K562 (cell line): Measurements from ENCODE around the gene MTF1. TPM values are rescaled to one million over a fixed set of nuclear protein-coding genes. Genes with fewer than 3 reads are reported as not detected.
"Not testable (repeated sequence)": the region's sequence is repeated elsewhere in the genome, so short reads cannot be mapped to it uniquely, and the experiment has no call there.

Source experiments
- ATAC-seq: fragments of 200-7000 bp; cut with Tn5 transposase; 3 replicates; pipeline ENCODE4 v1.9.1; 2020; ENCODE audit warnings: moderate library complexity
- BruUV-seq: library from RNA; stranded (reverse); fragments of 400-500 nt; replicated peaks from 2 replicates; lab custom pipeline; 2021; lab: Mats Ljungman, UMichigan
- CTCF ChIA-PET: fragments of 300-600 bp; formaldehyde crosslinking; extraction: SDS; loops from one replicate; lab custom pipeline; 2021; ENCODE audit warnings: low intra/inter-chr PET ratio; lab: Yijun Ruan, JAX
- POLR2A ChIA-PET: fragments of 300-600, 350-650 bp; sonication (Branson Sonifier 250); formaldehyde crosslinking; extraction: SDS; loops from one replicate; lab custom pipeline; 2021; ENCODE audit warnings: antibody characterized with exemption, inconsistent platforms; lab: Yijun Ruan, JAX
- DNase-seq, 4 experiments: peaks; one replicate each; pipeline versions ENCODE4 v3.0.0 to v3.0.0-alpha.2; 2011 to 2018; ENCODE audit warnings: low spot score in 3 of 4, mixed read lengths in 3 of 4; ENCODE audit errors: extremely low read depth in 1 of 4
- FAIRE-seq: peaks from 2 replicates; lab custom pipeline; 2011; peaks lifted over from hg19 to GRCh38; lab: Jason Lieb, UNC
- H2AFZ ChIP-seq: 2 replicates; pipeline ENCODE4 v1.6.0; 2011; ENCODE audit warnings: low read depth, low read length, control low read depth, inconsistent platforms
- H3K27ac ChIP-seq: fragments of 200-600 bp; 3 replicates; pipeline ENCODE4 v1.8.0; 2011; ENCODE audit warnings: low read depth, mild to moderate bottlenecking, control low read depth, inconsistent platforms, low read length, moderate library complexity, mixed read lengths; ENCODE audit errors: extremely low read depth
- H3K27me3 ChIP-seq, 2 experiments: fragments of 300-600 bp in 1 of 2; 2 replicates in 1 of 2; 3 replicates in 1 of 2; pipeline versions ENCODE4 v1.6.0 to v1.8.0; 2011; ENCODE audit warnings: inconsistent platforms in 2 of 2, low read length in 2 of 2, mild to moderate bottlenecking in 1 of 2, mixed read lengths in 1 of 2, moderate library complexity in 1 of 2; ENCODE audit not compliant: control insufficient read depth in 2 of 2, insufficient read depth in 2 of 2
- H3K36me3 ChIP-seq: fragments of 300-600 bp; 3 replicates; pipeline ENCODE4 v1.8.0; 2011; ENCODE audit warnings: mild to moderate bottlenecking, low read length, inconsistent platforms; ENCODE audit not compliant: control insufficient read depth, insufficient read depth
- H3K4me1 ChIP-seq, 2 experiments: fragments of 200-600 bp in 1 of 2; replicated peaks in 1 of 2; 2 replicates in 1 of 2; 3 replicates in 1 of 2; pipeline versions ENCODE4 v1.5.1 to v1.8.0; 2011; ENCODE audit warnings: inconsistent platforms in 2 of 2, low read length in 2 of 2, mild to moderate bottlenecking in 1 of 2, mixed read lengths in 1 of 2, moderate library complexity in 1 of 2; ENCODE audit not compliant: control insufficient read depth in 2 of 2, insufficient read depth in 2 of 2
- H3K4me2 ChIP-seq: 2 replicates; pipeline ENCODE4 v1.6.1; 2011; ENCODE audit warnings: low read length, control low read depth, inconsistent platforms, mixed read lengths; ENCODE audit not compliant: insufficient read depth
- H3K4me3 ChIP-seq: fragments of 200-600 bp; sonication (generic), shearing (Covaris generic); 2 replicates; pipeline ENCODE4 v1.5.1; 2016; ENCODE audit warnings: control low read depth, inconsistent platforms
- H3K79me2 ChIP-seq: fragments of 200-600 bp; 3 replicates; pipeline ENCODE4 v1.8.0; 2011; ENCODE audit warnings: low read length, inconsistent platforms; ENCODE audit not compliant: control insufficient read depth, insufficient read depth
- H3K9ac ChIP-seq, 2 experiments: 2 replicates each; pipeline versions ENCODE4 v1.6.0 to v1.6.1; 2011; ENCODE audit warnings: low read depth in 2 of 2, low read length in 2 of 2, control low read depth in 1 of 2, inconsistent platforms in 1 of 2, mild to moderate bottlenecking in 1 of 2, mixed read lengths in 1 of 2; ENCODE audit not compliant: insufficient read depth in 1 of 2
- H3K9me1 ChIP-seq: one replicate; pipeline ENCODE4 v1.6.0; 2011; ENCODE audit warnings: inconsistent platforms, mild to moderate bottlenecking, low read length, moderate library complexity; ENCODE audit not compliant: control insufficient read depth, insufficient read depth
- H3K9me3 ChIP-seq: replicated peaks from 2 replicates; pipeline ENCODE4 v1.5.1; 2011; ENCODE audit warnings: low read depth, low read length, inconsistent platforms; ENCODE audit not compliant: control insufficient read depth, insufficient read depth
- H4K20me1 ChIP-seq: replicated peaks from 2 replicates; pipeline ENCODE4 v1.6.1; 2011; ENCODE audit warnings: low read length, inconsistent platforms, mixed read lengths; ENCODE audit not compliant: control insufficient read depth, insufficient read depth
- ADNP ChIP-seq: fragments of 200-800 bp; sonication (Bioruptor generic); IDR thresholded peaks from 2 replicates; pipeline ENCODE4 v1.6.1; 2016; ENCODE audit warnings: missing genetic modification characterization, missing compliant biosample characterization
- ETV6 ChIP-seq, 3 experiments: fragments of 150-350 bp in 1 of 3; sonication (generic) in 1 of 3; formaldehyde crosslinking in 1 of 3; IDR thresholded peaks; 2 replicates each; pipeline versions ENCODE4 v1.6.1 to v1.8.0; 2014 to 2022; ENCODE audit warnings: borderline replicate concordance in 2 of 3, low read depth in 2 of 3, antibody characterized with exemption in 1 of 3, low read length in 1 of 3, mild to moderate bottlenecking in 1 of 3, missing genetic modification reagents in 1 of 3
- HDAC6 ChIP-seq: IDR thresholded peaks from 2 replicates; pipeline ENCODE4 v1.6.1; 2012; ENCODE audit warnings: low read depth, mild to moderate bottlenecking, control low read depth, inconsistent platforms, low read length, moderate library complexity
- HDGF ChIP-seq: fragments of 450-650 bp; IDR thresholded peaks from 2 replicates; pipeline ENCODE4 v1.6.1; 2016
- HNRNPLL ChIP-seq: fragments of 200-400 bp; formaldehyde crosslinking; IDR thresholded peaks from 2 replicates; pipeline ENCODE4 v1.6.1; 2017; ENCODE audit warnings: low read length, low read depth, mild to moderate bottlenecking; ENCODE audit not compliant: poor library complexity, severe bottlenecking
- MYC ChIP-seq, 2 experiments: fragments of 250-450 bp in 1 of 2; sonication (Bioruptor Pico) in 1 of 2; IDR thresholded peaks; 2 replicates each; pipeline versions ENCODE4 v1.5.1 to v1.6.1; 2012 to 2021; ENCODE audit warnings: low read depth in 2 of 2, borderline replicate concordance in 1 of 2, improper control_type of control experiment in 1 of 2, low read length in 1 of 2, mild to moderate bottlenecking in 1 of 2, moderate library complexity in 1 of 2
- NR4A1 ChIP-seq, 2 experiments: fragments of 250-450 bp in 1 of 2; fragments of 450-650 bp in 1 of 2; sonication (Bioruptor Pico) in 1 of 2; IDR thresholded peaks; 2 replicates each; pipeline versions ENCODE4 v1.4.0 to v1.6.1; 2016 to 2020; ENCODE audit warnings: mild to moderate bottlenecking in 2 of 2, missing compliant biosample characterization in 1 of 2, missing genetic modification characterization in 1 of 2, moderate library complexity in 1 of 2
- SIX5 ChIP-seq, 2 experiments: IDR thresholded peaks; 2 replicates each; pipeline ENCODE4 v1.6.1; 2011; ENCODE audit warnings: low read length in 2 of 2, borderline replicate concordance in 1 of 2, low read depth in 1 of 2, mild to moderate bottlenecking in 1 of 2, moderate library complexity in 1 of 2; ENCODE audit not compliant: insufficient read depth in 1 of 2
- SMAD1 ChIP-seq: fragments of 150-350 bp; IDR thresholded peaks from 2 replicates; pipeline ENCODE4 v1.6.1; 2014; ENCODE audit warnings: low read length, low read depth; ENCODE audit not compliant: partially characterized antibody
- ZNF445 ChIP-seq: fragments of 250-450 bp; sonication (Bioruptor Pico); IDR thresholded peaks from 2 replicates; pipeline ENCODE4 v1.4.0; 2020; ENCODE audit warnings: low read depth, mild to moderate bottlenecking, moderate library complexity
- ZNF644 ChIP-seq: fragments of 200-800 bp; sonication (Bioruptor generic); IDR thresholded peaks from 2 replicates; pipeline ENCODE4 v1.6.1; 2016; ENCODE audit warnings: low read depth, missing genetic modification characterization, missing compliant biosample characterization
- ZNF76 ChIP-seq: fragments of 250-450 bp; sonication (Bioruptor Pico); IDR thresholded peaks from 2 replicates; pipeline ENCODE4 v1.4.0; 2020; ENCODE audit warnings: mild to moderate bottlenecking, moderate library complexity, borderline replicate concordance
- WGBS: fragments of 100-300 bp; shearing (Covaris generic); methylation state at CpG from one replicate; pipeline ENCODE4 v1.1.6; 2016; ENCODE audit warnings: low coverage, mixed read lengths; ENCODE audit not compliant: insufficient coverage; ENCODE audit errors: missing lambda C conversion rate; 5-methylcytosine and 5-hydroxymethylcytosine counted together
- in situ Hi-C: fragments of 300-500 bp; cut with MboI; formaldehyde crosslinking; loops from 4 replicates; pipeline ENCODE4 v1.15.0; 2018; ENCODE audit warnings: inconsistent platforms, mixed read lengths
- intact Hi-C: fragments of 100-400 bp; cut with micrococcal nuclease; formaldehyde crosslinking; loops from 2 replicates; pipeline ENCODE4 v1.14.2; 2022
- polyA plus RNA-seq, 8 experiments: library from polyadenylated mRNA; depleted of rRNA in 4 of 8; stranded (reverse) in 5 of 8; unstranded in 3 of 8; fragments of >200 nt; fragmentation: Nextera tagmentation in 2 of 8; fragmentation: Illumina TruSeq in 1 of 8; extraction: Ambion mirVana in 2 of 8; extraction: Trizol in 1 of 8; gene quantifications; 2 replicates each; pipeline versions ENCODE4 v1.2.1 to v1.2.3, GENCODE V29; 2011 to 2014; ENCODE audit warnings: inconsistent platforms in 1 of 8, missing spikeins in 1 of 8
- total RNA-seq, 7 experiments: library from RNA; depleted of rRNA in 6 of 7; stranded (reverse); fragments of >200 nt in 6 of 7; fragmentation: Illumina TruSeq in 2 of 7; extraction: Trizol in 2 of 7; gene quantifications; 2 replicates each; pipeline versions ENCODE4 v1.2.1 to v1.2.3, GENCODE V29; 2011 to 2021; ENCODE audit warnings: low replicate concordance in 1 of 7
- TF ChIP-seq, protein P1 (sequence below): sonication (generic); formaldehyde crosslinking; IDR thresholded peaks from 2 replicates; pipeline ENCODE4 v1.8.1; 2022; ENCODE audit warnings: missing genetic modification reagents

Gene MTF1
- total and polyA plus RNA-seq, 9 of the 15 experiments (the other 6 are each of a cell fraction or from before 2014, with no cell fraction given) = 1.1 to 12.2 (median 4.3) TPM

DNA sequence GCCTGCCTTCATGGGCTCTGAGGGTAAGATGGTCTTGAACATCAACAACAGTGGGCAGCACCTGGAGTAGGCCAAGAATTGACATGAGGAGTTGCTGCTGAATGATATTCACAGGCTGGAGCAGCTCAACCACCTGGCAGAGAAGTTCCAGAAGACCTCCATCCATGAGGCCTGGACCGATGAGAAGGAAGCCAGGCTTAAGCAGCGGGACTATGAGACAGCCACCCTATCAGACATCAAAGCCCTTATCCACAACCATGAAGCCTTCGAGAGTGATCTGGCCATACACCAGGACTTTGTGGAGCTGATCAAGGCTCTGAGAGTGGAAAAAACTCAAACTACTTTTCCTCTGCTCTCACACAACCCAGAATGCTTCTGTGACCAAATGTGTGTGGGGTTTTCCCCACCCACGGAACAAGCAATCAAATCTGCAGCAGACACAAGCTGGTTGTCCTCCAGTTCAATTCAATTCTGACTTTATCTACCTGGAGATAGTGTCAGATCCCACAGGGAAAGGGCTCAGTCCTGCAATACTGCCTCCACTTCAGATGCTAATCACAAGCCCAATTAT, 82.4 kb downstream of the MTF1 start:
- H3K4me2 ChIP-seq = no peak overlapping the region
- intact Hi-C loops (no loop called here), in situ Hi-C loops (no loop called here)
- no peak for TF ChIP-seq NR4A1 (CRISPR knock-in tag; IDR thresholded peaks at IDR 0.05)
- TF ChIP-seq NR4A1 (tag; IDR thresholded peaks at IDR 0.05) = no peak
- TF ChIP-seq HDAC6 = no peak
- TF ChIP-seq MYC (IDR thresholded peaks at IDR 0.05; ENCODE audit: low read depth, low read length) = no peak
- no peak for TF ChIP-seq MYC (CRISPR knock-in tag; IDR thresholded peaks at IDR 0.05; ENCODE audit: borderline replicate concordance, low read depth)
- no peak for TF ChIP-seq HNRNPLL
- TF ChIP-seq ZNF644 = no peak
- no peak for TF ChIP-seq ETV6 (IDR thresholded peaks at IDR 0.05; ENCODE audit: borderline replicate concordance in 1 of 2, low read depth in 2 of 2, low read length in 1 of 2)
- TF ChIP-seq ETV6 (CRISPR knock-in tag; IDR thresholded peaks at IDR 0.05; ENCODE audit: borderline replicate concordance) = no peak
- no peak for TF ChIP-seq ZNF445
- no peak for TF ChIP-seq ADNP
- no peak for TF ChIP-seq SMAD1
- TF ChIP-seq, protein P1, sequence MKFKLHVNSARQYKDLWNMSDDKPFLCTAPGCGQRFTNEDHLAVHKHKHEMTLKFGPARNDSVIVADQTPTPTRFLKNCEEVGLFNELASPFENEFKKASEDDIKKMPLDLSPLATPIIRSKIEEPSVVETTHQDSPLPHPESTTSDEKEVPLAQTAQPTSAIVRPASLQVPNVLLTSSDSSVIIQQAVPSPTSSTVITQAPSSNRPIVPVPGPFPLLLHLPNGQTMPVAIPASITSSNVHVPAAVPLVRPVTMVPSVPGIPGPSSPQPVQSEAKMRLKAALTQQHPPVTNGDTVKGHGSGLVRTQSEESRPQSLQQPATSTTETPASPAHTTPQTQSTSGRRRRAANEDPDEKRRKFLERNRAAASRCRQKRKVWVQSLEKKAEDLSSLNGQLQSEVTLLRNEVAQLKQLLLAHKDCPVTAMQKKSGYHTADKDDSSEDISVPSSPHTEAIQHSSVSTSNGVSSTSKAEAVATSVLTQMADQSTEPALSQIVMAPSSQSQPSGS (CRISPR knock-in tag) = no peak
- TF ChIP-seq SIX5 (IDR thresholded peaks at IDR 0.05; ENCODE audit: borderline replicate concordance in 1 of 2, insufficient read depth in 1 of 2, low read depth in 1 of 2, low read length in 2 of 2) = no peak
- no peak for TF ChIP-seq ZNF76
- TF ChIP-seq HDGF = no peak
- TF ChIP-seq, all 486 proteins: peak for 0
- peaks cover 15 to 27% of the 10 kb centered on the region in 2 experiments; a peak in 4 of 5 replicates for H3K27me3 ChIP-seq
- H3K27ac ChIP-seq = no peak overlapping the region
- H3K9ac ChIP-seq = no peak overlapping the region
- H4K20me1 ChIP-seq = 0 out of 2 replicates have a peak, but pooled peaks cover 4% of the 10 kb centered on the region
- no peaks in the 10 kb centered on the region for H3K9me1 ChIP-seq
- H3K36me3 ChIP-seq = no peaks in the 10 kb centered on the region
- POLR2A ChIA-PET = interaction anchor here (0.6 to 0.8 kb wide), 3 partner anchors 11 to 507 kb away, joined by 3 read pairs; no protein-coding TSS in a partner anchor
- no peak for DNase-seq
- H3K4me3 ChIP-seq = no peak overlapping the region
- no TSS peak for BruUV-seq
- no peaks in the 10 kb centered on the region; the same call in 1 of the 2 replicates for H3K9me3 ChIP-seq
- H3K4me1 ChIP-seq = no peaks in the 10 kb centered on the region
- FAIRE-seq = no peak
- CTCF ChIA-PET = no interaction called here
- 3% methylated on average over 4 of the region's 4 CpGs for WGBS
- ATAC-seq = peak; percentile 50; the same call in 2 of the 3 replicates
- no peaks in the 10 kb centered on the region for H3K79me2 ChIP-seq
- no peak overlapping the region for H2AFZ ChIP-seq

- H2AFZ ChIP-seq, H3K4me1 ChIP-seq, H3K9me1 ChIP-seq, BruUV-seq, in situ Hi-C loops, H3K79me2 ChIP-seq, H3K4me3 ChIP-seq, H3K9me3 ChIP-seq, H3K9ac ChIP-seq, H3K27ac ChIP-seq, POLR2A ChIA-PET, H3K36me3 ChIP-seq, intact Hi-C loops, H3K27me3 ChIP-seq, FAIRE-seq, H3K4me2 ChIP-seq, DNase-seq, CTCF ChIA-PET, H4K20me1 ChIP-seq, ATAC-seq: not testable (repeated sequence)
Observed at GRCh38 chr1:37771440-37771839, 88.0 kb downstream of the MTF1 start.
